Fibroblast of skin of left quadriceps (primary cell): ENCODE measurements around the gene GLO1.

Experiments
- DNase-seq, 2 experiments: peaks; one replicate each; pipeline ENCODE4 v3.0.0-alpha.2; 2013; ENCODE audit warnings: low read depth in 2 of 2

The GLO1 gene

DNA sequence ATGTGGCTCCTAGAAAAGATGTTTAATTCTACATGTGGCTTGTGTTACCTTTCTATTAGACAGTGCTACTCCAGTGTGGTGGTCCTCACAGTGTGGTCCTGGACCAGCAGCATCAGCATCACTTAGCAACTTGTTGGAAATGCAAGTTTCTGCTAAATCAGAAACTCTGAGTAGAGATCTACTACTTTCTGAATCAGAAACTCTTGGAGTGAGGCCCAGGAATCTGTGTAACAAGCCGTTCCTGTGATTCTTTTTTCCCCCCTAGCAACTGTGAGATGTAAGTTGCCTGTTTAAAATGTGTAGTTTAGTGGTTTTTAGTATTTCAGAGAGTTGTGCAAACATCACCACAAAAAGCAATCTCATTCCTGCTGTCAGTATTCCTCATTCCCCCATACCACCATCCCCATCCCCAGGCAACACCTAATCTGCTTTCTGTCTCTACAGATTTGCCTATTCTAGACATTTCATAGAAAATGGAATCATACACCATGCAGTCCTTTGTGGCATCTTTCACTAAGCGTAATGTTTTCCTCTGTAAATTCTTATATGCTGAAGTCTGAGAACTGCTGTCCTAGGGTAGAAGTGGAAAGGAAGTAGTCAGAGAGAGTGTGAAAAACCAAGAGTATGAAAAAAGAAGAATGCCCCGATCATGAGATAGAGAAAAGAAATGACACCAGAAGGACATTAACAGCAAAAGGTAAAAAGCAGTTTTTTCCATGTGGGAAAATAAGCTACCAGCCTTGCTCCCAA is 44.4 kb downstream of the GLO1 start:
- DNase-seq, result no peak

DNA sequence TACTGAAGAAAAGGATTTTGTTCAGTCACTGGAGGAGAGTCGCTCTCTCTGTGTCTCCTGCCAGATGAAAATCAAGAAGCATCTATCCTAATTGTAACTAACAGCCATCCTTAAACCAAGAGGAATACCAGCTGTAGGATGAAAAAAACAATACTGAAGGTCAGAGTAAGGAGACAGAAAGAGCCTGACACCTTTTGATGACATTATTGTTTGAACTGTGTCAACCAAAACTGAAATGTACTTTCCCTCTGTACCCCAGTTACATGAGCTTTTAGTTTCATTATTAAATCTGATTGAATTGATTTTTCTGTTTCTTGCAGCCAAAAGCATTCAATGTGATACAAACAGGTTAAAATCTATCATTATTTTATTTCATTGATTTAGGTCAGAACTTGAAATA is 46.0 kb downstream of the GLO1 start:
- no peak for DNase-seq

DNA sequence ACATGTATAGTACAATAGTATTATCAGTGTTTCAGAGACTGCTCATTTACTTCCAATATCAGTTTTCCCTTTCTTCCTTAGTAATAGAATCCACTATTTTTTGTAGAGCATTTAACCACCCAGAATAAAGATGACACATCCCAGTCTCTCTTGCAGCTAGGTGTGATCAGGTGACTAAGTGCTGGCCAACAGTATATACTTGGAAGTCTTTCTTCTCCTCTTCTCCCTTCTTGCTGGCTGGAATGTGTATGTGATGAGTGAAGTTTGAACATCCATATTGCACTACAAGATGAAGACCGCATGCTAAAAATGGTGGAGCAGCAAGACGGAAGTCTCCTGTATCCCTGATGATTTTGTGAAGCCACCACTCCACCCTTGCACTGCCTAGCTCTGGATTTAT is 48.7 kb downstream of the GLO1 start:
- no peak for DNase-seq

DNA sequence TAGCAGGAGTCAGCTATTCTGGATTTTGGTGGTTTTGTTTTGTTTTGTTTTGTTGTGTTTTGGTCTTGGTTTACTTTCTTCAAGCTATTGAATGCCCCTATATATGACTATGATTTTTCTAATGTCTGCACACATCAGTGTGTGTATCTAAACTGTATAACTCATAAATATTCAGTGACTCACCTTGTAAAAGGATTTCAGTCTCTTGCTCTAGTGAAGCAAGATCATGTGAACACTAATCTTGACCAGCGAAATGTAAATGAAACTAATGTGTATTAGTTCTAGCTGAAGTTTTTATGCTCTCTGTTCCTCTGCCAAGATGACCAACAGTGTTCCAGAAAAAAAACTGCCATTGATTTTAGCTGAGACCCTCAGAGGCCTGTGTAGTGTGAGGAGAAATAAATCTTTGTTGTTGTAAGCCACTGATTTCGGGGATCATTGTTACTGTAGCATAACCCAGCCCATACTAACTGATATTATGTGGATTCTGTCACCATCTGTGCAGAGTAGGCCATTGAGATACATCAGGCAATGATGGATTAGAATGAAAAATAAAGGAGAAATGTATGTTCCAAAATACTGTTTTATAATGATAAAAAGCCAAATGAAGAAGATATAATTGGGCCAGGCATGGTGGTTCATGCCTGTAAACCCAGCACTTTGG is 51.7 kb downstream of the GLO1 start:
- DNase-seq, result no peak

DNA sequence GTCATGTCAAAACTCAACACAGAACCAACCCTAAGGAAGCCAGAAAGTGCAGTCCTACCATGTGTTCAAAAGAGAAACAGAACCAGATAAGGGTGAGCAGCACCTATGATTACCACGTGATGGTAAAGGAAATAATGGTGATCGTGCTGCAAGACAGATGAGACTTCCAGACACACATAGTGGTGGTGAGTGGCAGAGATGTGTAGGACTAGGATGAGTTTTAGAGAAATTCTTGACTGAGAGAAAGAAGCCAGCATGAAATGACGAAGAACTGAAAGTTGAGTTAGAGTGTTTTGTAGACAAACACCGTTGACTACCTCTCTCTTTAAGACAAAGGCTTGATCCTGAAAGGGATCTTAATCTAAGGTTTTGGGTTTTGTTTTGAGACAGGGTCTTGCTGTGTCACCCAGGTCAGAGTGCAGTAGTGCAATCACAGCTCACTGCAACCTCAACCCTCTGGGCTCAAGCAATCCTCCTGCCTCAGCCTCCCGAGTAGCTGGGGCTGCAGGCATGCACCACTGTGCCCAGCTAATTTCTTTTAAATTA is 52.7 kb downstream of the GLO1 start:
- no peak for DNase-seq

DNA sequence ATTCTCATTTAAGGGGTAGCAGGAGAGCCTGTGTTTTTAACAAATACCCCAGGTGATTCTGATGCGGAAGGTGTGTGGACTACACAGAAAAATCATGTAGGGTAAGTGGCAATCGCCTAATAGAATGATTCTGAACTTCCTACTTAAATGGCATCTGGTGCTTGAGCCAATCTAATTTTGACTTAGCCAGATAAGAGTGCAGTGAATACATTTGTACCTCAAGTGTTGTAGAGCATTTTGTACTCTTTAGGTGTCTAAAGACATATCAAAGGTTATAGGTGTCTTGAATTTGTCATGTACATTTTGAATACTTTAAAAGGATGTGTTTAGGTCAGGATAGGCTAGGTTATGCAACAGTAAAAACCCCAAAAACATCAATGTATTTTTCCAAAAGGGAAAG is 53.2 kb downstream of the GLO1 start:
- no peak for DNase-seq

DNA sequence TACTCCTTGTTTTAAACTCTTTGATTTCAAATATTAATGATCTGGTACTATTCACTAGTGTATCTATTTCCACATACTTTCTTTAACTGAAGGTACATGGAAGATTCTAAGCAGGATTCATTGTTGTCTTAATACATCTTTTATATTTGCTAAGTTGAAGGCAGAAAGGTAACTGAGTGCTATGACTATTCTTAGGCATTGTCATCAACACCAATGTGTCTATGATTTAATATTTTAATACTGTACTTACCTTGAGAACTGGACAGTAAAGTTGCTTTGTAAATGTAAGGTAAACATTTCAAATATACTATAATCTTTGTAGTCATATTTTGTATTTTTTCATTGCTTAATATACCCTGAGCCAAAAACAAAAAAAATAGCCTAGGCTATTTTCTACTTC is 54.3 kb downstream of the GLO1 start:
- no peak for DNase-seq

DNA sequence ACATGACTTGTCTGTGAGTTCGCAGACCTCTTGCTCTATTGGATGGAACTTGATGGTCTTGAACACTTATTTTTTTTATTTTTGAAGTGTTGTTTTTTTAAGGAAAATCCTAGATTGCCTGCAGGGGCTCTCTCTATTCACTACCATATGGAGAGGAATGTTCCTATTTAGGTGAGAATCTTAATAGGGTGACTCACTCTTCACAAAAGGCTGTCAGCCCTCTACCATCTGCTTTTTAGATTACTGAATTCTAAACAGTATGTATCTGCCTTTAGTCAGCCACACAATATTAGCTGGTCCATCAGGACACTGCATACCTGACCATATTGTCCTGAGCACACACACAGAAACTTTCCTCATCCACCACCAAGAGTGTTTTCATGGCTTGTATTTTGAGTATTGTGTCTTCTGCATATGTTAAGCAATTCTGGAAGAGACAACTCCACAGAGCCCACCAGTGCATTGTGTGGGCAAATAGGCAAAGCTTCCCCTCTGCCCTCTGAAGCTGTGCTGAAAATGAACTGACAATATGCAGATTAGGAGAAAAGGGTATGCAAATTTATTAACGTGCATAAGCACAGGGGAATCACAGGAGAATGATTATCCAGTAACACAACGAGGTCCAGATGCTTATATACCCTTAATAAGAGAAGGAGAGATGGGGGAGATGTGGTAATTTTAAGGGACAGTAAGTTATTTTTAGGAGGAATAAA is 56.6 kb downstream of the GLO1 start:
- DNase-seq, result peak in 1 of 2 experiments; percentile 10

DNA sequence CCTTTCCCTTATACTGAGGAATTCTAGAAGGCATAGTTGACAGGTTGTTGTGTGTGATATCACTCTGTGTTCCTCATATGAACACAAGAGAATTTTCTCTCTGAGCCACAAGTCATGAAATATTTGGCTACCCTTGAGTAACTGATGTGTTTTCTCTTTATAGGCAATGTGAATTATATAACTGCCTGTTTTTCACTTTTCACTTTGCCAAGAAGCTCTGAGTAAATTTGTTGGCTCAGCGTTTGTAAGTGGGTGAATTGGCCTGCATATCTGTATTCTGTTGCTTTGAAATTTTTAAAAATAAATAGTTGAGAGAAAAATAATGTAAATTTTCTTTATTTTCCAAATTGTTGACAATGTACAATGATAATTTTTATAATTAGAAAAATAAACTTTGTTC is 58.0 kb downstream of the GLO1 start:
- DNase-seq, result no peak

DNA sequence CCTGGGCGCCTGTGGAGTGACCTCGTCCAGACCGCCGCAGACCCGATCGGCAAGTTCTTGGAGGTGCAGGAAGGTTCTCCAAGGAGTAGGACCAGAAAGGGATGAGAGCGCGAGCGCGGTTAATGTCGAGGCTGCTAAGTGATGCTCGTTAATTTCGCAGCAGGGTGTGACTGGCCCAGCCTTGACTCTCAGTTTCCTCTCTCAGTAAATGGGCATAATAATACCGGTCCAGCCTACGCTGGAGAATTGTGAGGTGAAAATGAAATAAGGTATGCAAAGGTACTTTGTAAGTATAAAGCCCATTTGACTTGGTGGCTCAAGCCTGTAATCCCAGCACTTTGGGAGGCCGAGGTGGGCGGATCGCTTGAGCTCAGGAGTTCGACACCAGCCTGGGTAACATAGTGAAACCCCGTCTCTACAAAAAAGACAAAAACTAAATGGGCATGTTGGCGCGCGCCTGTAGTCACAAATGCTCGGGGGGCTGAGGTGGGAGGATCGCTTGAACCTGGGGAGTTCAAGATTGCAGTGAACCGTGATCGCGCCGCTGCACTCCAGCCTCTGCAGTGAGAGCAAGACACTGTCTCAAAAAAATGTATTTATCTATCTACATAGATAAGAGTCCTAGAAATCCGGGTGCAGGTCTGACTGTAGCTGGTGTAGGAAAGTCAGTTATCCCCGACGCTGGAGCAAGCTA is 62.6 kb downstream of the GLO1 start:
- no peak for DNase-seq

DNA sequence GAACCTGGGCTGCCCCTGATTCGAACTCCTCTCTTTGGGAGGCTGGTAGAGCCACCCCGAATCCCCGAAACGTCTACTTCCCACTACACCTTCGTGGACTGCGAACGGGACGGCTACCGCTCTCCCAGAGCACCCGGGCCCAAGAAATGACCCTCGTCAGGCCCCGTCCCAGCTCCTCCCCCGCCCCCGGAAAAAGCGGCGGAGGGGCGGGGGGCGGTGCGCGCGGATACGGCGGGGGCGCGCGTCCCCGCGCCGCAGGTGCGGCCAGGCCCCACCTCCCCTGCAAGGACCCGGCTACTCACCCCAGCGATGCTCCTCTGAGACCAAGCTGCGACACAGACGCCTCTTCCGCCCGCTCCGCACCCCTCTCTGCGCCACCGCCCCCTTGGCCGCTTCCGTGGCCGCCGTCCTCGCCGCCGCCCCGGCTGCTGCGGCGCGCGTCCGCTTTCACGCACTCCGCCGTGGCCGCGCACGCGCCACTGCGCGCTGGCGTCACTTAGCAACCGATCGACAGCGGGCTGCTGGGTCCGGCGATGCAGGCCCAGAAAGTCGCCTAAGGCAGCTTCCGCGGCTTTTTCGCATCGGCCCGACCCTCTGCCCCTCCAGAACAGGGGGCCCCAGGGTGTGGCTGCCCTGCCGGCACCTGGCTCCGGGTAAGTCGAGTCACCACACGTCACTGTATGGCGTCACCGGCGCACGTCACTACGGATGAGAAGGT is 63.3 kb downstream of the GLO1 start, which contains the start of gene BTBD9:
Gene BTBD9, minus strand, starts transcription at position 432 of the 718 bp plus-strand sequence.
- peak; percentile 51 to 55 for DNase-seq

DNA sequence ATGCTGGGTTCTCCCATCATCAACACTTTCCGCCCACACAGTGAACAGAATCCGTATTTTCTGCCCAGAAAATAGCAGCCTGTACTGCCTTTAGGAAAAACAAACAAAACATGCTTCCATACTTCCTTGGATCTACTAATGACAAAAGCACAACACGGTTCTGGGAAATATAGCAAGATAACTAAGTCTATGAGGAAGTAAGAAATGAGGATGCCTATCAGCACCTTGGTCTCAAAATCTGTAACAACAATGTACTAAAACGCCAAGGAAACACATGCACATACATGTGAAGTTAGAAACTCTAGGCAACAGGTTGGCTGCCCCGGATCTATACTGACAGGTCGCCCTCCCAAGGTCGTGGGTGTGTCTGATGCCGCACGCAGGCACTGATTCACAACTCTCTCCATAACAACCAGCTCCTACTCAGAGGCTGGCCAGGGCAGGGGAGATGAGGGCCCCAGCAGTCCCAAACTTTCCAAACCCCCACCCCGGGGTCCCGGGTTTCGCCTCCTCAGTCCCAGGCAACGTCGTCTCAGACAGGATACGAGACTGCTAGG is 63.9 kb downstream of the GLO1 start:
- no peak for DNase-seq

DNA sequence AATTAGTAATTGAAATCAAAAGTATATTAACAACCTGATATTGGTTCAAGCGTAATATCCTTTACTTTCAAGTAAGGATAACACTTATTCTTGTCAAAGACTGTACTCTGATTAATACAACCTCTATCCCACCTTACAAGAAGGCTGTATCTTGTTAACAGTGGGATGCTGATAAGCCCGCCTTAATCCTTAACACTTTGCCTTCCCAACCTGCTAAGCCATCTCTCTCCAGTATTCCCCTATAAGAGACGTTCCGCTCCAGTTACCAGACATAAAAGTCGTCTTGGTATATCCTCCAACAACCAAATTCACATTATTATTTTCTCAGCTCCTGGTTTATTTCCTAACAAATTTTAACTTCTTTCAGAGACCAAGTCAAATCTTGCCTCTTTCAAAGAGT is 65.2 kb downstream of the GLO1 start:
- DNase-seq, result no peak

DNA sequence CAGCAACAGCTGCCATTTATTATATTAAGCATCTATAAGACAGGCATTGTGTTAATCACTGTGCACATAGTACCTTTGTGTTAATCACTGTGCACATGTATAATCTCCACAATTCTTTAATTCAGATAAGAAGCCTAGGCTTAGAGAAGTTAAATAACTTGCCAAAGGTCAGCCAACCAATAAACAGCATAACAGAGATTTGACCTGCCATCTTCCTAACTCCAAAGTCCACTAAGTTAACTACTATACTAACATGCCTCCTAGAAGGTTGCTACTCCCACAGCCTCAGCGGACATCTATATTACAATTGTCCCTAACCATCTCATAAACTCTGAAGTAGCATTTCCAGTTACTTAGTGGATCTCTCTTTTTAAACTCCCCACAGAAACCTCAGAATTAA is 66.9 kb downstream of the GLO1 start:
- DNase-seq, result no peak

DNA sequence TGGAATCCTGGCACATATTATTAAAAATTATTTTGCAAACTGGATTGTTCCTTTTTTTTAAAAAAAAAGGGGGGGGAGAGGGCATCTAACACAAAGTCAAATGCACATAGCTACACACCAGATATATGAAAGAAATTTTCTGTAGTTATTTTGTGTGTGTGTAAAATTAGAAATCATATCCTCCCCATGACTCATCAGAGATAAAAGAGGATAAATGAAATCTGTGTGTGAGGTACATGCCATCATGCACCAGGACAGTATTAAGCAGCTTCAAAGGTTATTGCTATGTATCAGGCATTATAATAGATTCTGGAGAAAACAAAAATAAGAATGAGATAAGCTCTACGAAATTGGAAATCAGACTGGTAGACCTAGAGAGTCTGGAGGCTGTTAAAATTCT is 68.4 kb downstream of the GLO1 start:
- no peak for DNase-seq

DNA sequence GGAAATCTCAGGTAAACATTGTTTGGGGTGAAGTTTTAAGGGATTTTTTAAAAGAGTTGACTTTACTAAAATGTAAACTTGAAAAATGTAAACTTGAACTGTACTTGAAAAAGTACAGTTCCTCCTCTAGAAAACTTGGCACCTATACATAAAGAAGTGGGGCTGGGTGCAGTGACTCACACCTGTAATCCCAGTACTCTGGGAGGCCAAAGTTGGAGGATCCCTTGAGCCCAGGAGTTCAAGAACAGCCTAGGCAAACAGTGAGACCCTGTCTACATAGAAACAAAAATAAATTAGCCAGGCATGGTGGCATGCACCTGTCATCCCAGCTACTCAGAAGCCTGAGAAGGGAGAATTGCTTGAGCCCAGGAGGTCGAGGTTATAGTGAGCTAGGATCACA is 70.5 kb downstream of the GLO1 start:
- DNase-seq, result no peak

DNA sequence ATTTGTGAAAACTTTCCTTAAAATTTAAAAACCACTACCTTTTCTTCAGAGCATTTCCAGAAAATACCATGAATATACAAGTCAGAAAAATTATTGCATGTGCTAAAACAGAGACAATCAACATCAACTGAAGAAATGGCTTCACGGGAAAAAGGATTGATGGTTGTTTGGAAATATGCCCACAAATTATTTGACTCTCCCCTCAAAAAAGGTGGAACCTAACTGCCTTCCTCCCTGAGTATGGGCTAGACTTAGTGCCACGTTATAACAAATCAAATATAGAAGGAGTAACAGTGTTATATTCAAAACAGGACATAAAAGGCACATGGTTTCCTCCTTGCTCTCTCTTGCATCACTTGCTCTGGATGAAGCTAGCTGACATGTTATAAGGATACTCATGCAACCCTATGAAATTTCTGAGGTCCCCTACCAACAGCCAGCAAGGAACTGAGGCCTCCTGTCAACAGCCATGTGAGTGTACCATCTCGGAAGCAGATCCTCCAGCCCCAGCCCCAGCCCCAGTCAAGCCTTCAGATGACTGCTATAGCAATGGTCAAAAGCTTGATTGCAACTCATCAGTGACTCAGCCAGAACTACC is 71.7 kb downstream of the GLO1 start:
- no peak for DNase-seq
